SK-N-SH treated with all-trans-retinoic acid at 6 μM for 48 hours (cell line): ENCODE data around the gene NNAT.

Source experiments
- ATAC-seq: fragments of 200-7000 bp; cut with Tn5 transposase; 3 replicates; pipeline ENCODE4 v1.9.1; 2020; ENCODE audit warnings: mild to moderate bottlenecking, moderate library complexity
- ARNTL ChIP-seq: fragments of 450-650 bp; formaldehyde crosslinking; IDR thresholded peaks from 2 replicates; pipeline ENCODE4 v1.5.0; 2020; ENCODE audit warnings: low read depth, mild to moderate bottlenecking, moderate library complexity, borderline replicate concordance
- CSDC2 ChIP-seq: fragments of 250-450 bp; sonication (Bioruptor Pico); IDR thresholded peaks from 2 replicates; pipeline ENCODE4 v1.5.0; 2020; ENCODE audit warnings: mild to moderate bottlenecking, moderate library complexity
- ISL1 ChIP-seq: fragments of 250-450 bp; sonication (Bioruptor Pico); IDR thresholded peaks from 2 replicates; pipeline ENCODE4 v2.1.2; 2022; ENCODE audit warnings: mild to moderate bottlenecking, moderate library complexity
- RARB ChIP-seq: fragments of 250-450 bp; sonication (Bioruptor Pico); IDR thresholded peaks from 2 replicates; pipeline ENCODE4 v1.8.0; 2021; ENCODE audit warnings: mild to moderate bottlenecking, moderate library complexity
- SNAI2 ChIP-seq: fragments of 250-450 bp; sonication (Bioruptor Pico); IDR thresholded peaks from 2 replicates; pipeline ENCODE4 v1.5.0; 2020; ENCODE audit warnings: mild to moderate bottlenecking, moderate library complexity
- TCF4 ChIP-seq: fragments of 250-450 bp; sonication (Bioruptor Pico); IDR thresholded peaks from 2 replicates; pipeline ENCODE4 v1.8.0; 2021; ENCODE audit warnings: mild to moderate bottlenecking, moderate library complexity, borderline replicate concordance
- TOX ChIP-seq: fragments of 250-450 bp; sonication (Bioruptor Pico); IDR thresholded peaks from 2 replicates; pipeline ENCODE4 v1.8.0; 2021; ENCODE audit warnings: mild to moderate bottlenecking, moderate library complexity, borderline replicate concordance
- TSHZ2 ChIP-seq: fragments of 250-450 bp; sonication (Bioruptor Pico); IDR thresholded peaks from 2 replicates; pipeline ENCODE4 v1.5.0; 2020; ENCODE audit warnings: mild to moderate bottlenecking, moderate library complexity
- ZC3H10 ChIP-seq: fragments of 250-450 bp; sonication (Bioruptor Pico); IDR thresholded peaks from 2 replicates; pipeline ENCODE4 v1.5.1; 2021; ENCODE audit warnings: mild to moderate bottlenecking, moderate library complexity
- ZFP3 ChIP-seq: fragments of 250-450 bp; sonication (Bioruptor Pico); IDR thresholded peaks from 2 replicates; pipeline ENCODE4 v1.5.0; 2020; ENCODE audit warnings: mild to moderate bottlenecking, moderate library complexity
- ZNF565 ChIP-seq: fragments of 450-650 bp; formaldehyde crosslinking; conservative IDR thresholded peaks from 2 replicates; pipeline ENCODE4 v1.5.0; 2020; ENCODE audit warnings: low read depth, mild to moderate bottlenecking, moderate library complexity
- ZNF70 ChIP-seq: fragments of 450-650 bp; formaldehyde crosslinking; IDR thresholded peaks from 2 replicates; pipeline ENCODE4 v1.5.0; 2020; ENCODE audit warnings: mild to moderate bottlenecking, moderate library complexity
- ZNF8 ChIP-seq: fragments of 450-650 bp; formaldehyde crosslinking; IDR thresholded peaks from 2 replicates; pipeline ENCODE4 v1.5.0; 2020; ENCODE audit warnings: mild to moderate bottlenecking, moderate library complexity
- TF ChIP-seq, protein P1 (sequence below): fragments of 250-450 bp; sonication (Bioruptor Pico); IDR thresholded peaks from 2 replicates; pipeline ENCODE4 v1.8.0; 2021; ENCODE audit warnings: low read depth, mild to moderate bottlenecking, moderate library complexity, borderline replicate concordance
- TF ChIP-seq, protein P2 (sequence below): fragments of 250-450 bp; sonication (Bioruptor Pico); IDR thresholded peaks from 2 replicates; pipeline ENCODE4 v1.5.1; 2021; ENCODE audit warnings: mild to moderate bottlenecking, moderate library complexity
- TF ChIP-seq, protein P3 (sequence below): fragments of 250-450 bp; sonication (Bioruptor Pico); IDR thresholded peaks from 2 replicates; pipeline ENCODE4 v1.8.0; 2020; ENCODE audit warnings: mild to moderate bottlenecking, moderate library complexity, borderline replicate concordance

NNAT gene

GRCh38 chr20:37530696-37531095, 9.6 kb downstream of the NNAT start:
- ATAC-seq: no peak

GRCh38 chr20:37531856-37532255, 10.8 kb downstream of the NNAT start:
- no peak for TF ChIP-seq ISL1 (CRISPR knock-in tag)
- TF ChIP-seq ZNF70: no peak
- no peak for TF ChIP-seq ZFP3 (CRISPR knock-in tag)
- TF ChIP-seq, protein P1, sequence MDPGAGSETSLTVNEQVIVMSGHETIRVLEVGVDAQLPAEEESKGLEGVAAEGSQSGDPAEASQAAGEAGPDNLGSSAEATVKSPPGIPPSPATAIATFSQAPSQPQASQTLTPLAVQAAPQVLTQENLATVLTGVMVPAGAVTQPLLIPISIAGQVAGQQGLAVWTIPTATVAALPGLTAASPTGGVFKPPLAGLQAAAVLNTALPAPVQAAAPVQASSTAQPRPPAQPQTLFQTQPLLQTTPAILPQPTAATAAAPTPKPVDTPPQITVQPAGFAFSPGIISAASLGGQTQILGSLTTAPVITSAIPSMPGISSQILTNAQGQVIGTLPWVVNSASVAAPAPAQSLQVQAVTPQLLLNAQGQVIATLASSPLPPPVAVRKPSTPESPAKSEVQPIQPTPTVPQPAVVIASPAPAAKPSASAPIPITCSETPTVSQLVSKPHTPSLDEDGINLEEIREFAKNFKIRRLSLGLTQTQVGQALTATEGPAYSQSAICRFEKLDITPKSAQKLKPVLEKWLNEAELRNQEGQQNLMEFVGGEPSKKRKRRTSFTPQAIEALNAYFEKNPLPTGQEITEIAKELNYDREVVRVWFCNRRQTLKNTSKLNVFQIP (CRISPR knock-in tag): no peak

More at GRCh38 chr20:37530696-37531095, 9.6 kb downstream of the NNAT start:
- TF ChIP-seq, protein P2, sequence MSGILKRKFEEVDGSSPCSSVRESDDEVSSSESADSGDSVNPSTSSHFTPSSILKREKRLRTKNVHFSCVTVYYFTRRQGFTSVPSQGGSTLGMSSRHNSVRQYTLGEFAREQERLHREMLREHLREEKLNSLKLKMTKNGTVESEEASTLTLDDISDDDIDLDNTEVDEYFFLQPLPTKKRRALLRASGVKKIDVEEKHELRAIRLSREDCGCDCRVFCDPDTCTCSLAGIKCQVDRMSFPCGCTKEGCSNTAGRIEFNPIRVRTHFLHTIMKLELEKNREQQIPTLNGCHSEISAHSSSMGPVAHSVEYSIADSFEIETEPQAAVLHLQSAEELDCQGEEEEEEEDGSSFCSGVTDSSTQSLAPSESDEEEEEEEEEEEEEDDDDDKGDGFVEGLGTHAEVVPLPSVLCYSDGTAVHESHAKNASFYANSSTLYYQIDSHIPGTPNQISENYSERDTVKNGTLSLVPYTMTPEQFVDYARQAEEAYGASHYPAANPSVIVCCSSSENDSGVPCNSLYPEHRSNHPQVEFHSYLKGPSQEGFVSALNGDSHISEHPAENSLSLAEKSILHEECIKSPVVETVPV (CRISPR knock-in tag): no peak
- no peak for TF ChIP-seq ZNF565
- TF ChIP-seq ISL1 (CRISPR knock-in tag): no peak
- no peak for TF ChIP-seq ZFP3 (CRISPR knock-in tag)
- no peak for TF ChIP-seq CSDC2 (CRISPR knock-in tag)
- no peak for TF ChIP-seq RARB (CRISPR knock-in tag)

DNA sequence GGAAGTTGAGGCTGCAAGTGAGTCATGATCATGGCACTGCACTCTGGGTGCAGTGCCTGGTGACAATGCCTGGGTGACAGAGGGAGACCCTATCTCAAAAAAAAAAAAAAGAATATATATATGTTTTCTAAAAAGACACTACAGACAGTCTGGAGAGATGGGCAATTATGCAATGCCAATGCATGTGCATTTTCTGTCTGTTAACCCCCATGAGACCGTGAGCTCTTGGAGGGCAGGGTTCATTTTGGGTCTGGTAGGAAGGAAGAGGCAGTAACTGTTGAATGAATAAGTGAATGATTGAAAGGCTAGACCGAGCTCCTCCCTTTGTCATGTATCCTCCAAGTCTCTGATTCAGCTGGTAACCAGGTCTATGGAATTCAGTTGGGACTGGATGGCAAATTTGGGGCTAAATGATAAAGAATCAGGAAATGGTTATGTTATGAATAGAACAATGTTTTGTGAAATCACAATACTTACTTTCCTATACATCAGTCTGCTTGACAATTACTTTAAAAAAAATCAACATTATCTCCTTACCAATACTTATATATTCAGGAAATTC, 12.2 kb downstream of the NNAT start:
- ATAC-seq: no peak
- TF ChIP-seq ZC3H10 (CRISPR knock-in tag): no peak
- TF ChIP-seq ARNTL (CRISPR knock-in tag): no peak
- no peak for TF ChIP-seq RARB (CRISPR knock-in tag)
- TF ChIP-seq ZNF565: no peak
- TF ChIP-seq TSHZ2 (CRISPR knock-in tag): no peak
- TF ChIP-seq ISL1 (CRISPR knock-in tag): no peak
- TF ChIP-seq ZNF8 (CRISPR knock-in tag): no peak
- TF ChIP-seq TCF4: no peak
- TF ChIP-seq, protein P3, sequence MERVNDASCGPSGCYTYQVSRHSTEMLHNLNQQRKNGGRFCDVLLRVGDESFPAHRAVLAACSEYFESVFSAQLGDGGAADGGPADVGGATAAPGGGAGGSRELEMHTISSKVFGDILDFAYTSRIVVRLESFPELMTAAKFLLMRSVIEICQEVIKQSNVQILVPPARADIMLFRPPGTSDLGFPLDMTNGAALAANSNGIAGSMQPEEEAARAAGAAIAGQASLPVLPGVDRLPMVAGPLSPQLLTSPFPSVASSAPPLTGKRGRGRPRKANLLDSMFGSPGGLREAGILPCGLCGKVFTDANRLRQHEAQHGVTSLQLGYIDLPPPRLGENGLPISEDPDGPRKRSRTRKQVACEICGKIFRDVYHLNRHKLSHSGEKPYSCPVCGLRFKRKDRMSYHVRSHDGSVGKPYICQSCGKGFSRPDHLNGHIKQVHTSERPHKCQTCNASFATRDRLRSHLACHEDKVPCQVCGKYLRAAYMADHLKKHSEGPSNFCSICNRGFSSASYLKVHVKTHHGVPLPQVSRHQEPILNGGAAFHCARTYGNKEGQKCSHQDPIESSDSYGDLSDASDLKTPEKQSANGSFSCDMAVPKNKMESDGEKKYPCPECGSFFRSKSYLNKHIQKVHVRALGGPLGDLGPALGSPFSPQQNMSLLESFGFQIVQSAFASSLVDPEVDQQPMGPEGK (CRISPR knock-in tag): no peak
- no peak for TF ChIP-seq SNAI2 (CRISPR knock-in tag)

More at GRCh38 chr20:37531856-37532255, 10.8 kb downstream of the NNAT start:
- no peak for ATAC-seq

DNA sequence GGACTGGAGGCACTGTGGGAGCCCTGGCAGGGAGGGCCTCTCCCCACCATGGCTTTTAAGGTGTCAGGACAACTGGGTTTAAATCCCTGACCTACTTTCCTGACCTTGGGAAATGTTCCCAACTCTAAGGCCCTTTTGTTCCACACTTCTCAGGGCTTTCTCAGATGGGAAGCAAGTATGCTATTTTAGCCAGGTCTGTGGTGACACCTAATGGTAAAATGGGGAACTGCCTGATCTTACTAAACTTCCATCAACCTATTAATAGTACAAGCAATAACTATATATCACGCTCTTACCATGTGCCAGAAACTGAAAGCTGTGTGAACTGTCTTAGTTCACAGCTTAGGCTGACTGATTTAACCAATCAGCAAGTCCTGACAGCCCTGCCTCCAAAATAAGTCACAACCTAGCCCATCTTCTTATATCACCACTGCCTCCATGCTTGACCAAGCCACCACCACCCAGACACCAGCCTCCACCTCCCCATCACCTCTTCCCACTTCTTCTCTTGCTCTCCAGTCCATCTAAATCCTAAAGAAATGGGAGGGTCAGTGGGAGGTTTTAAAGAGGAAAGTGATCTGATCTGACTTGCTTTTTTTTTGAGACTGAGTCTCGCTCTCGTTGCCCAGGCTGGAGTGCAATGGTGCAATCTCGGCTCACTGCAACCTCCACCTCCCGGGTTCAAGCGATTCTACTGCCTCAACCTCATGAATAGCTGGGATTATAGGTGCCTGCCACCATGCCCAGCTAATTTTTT, 13.5 kb downstream of the NNAT start:
- no peak for TF ChIP-seq RARB (CRISPR knock-in tag)
- TF ChIP-seq, protein P2 (CRISPR knock-in tag): no peak
- TF ChIP-seq TCF4: no peak
- no peak for TF ChIP-seq TOX (CRISPR knock-in tag)
- ATAC-seq: peak; percentile 95
